HG03196 (cell line): ENCODE data around the gene ZIM2.
"Not testable (repeated sequence)": the region's sequence is repeated elsewhere in the genome, so short reads cannot be mapped to it uniquely, and the experiment has no call there.

Source experiments
- ATAC-seq: cut with Tn5 transposase; IDR thresholded peaks from one replicate; pipeline ENCODE4 v1.9.1; 2021; ENCODE audit not compliant: unreplicated experiment

The ZIM2 gene

DNA sequence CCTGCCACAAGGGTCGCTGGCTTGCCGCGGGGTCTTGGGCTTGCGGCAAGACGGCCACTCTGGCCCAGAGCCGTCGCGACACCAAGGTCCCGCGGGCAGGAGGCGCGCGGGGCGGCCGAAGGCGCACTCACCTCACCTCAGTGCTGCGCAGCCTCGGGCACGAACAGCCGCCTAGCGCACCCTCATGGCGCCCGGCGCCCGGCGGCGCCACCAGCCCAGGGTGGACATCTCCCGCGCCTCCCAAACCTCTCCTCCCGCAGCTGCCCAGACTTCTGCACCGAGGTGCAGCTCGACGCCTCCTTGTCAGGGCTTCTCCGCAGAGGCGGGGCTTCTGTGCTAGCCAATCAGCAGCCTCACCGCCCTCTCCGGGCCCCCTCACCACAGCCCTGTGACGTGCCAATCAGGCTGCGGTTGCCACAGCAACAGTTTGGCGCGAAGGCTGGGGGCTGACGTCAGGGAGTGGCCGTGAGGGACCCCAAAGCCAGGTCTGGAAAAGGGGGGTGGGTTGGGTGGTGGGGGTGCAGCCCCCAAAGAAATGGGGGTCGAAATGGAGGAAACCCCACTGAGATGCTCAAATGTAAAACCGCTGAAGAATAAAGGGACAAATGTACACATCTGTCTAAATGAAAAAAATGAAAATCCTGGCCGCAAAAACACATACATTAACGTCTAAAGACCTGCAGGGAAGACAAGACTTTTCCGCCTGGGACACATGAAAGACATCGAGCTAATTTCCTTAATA, at the start of gene ZIM2, which contains the start of gene PEG3:
TSS of gene ZIM2 (minus strand) at position 276 of the 742 bp plus-strand sequence. CDS start 16,449 bp downstream, outside the sequence.
TSS of gene PEG3 (minus strand) at position 276 of the 742 bp plus-strand sequence. CDS start 16,071 bp downstream, outside the sequence.
- no peak for ATAC-seq

DNA sequence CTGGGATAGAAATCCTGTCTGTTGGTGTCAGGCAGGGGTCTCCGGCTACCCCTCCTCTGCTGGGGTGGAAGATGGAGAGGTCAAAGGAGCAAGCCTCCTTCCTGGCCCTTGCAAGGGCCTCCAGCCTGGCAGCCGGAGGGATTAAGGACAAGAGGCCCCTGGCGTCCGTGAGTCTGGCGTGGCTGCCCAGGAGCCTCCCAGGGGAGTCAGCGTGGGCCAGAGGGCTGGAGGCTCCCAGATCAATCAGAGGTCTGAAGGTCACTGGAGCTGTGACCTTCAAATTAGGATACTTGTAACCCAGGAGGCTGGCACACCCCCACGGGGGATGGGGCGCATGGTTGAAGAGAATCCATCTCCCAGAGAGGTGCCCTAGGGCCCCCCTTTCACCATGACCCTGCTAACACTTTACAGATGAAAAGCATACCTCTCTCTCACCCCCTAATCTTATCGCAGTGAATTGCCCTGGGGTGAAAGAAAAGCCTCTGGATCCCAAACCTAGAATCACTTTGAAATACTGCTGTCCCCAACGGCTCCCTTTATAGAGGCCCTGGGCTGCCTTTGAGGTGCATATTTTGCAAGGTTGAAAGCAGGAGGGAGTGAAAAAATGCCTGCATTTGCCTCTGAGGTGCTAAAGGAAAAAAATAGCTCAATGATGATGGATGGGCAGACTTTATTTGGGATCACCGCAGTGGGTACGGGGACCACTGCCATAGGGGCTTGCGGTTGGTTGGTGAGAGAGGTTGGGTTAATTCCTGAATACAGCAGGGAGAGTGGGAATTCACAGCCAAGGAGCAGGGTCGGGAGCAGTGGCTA, 44.9 kb upstream of the ZIM2 start:
- no peak for ATAC-seq

DNA sequence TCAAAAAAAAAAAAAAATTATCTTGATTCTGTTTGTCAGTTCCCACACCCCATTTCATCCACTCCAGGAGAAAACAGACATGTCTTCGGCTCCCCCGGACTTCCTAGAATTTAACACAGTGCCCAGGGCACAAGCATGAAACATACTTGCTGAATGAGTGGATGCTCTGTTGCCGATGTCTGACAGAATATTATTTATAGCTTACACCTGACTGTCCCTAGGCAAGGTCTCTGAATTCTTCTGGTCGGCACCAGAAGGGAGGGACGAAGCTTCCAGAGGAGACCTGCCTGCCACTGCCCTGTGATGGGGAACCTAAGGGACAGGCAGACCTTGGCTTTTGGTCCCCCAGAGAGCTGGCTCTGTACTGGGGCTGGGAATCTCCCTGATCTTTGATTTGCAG, 43.9 kb upstream of the ZIM2 start:
- no peak for ATAC-seq

DNA sequence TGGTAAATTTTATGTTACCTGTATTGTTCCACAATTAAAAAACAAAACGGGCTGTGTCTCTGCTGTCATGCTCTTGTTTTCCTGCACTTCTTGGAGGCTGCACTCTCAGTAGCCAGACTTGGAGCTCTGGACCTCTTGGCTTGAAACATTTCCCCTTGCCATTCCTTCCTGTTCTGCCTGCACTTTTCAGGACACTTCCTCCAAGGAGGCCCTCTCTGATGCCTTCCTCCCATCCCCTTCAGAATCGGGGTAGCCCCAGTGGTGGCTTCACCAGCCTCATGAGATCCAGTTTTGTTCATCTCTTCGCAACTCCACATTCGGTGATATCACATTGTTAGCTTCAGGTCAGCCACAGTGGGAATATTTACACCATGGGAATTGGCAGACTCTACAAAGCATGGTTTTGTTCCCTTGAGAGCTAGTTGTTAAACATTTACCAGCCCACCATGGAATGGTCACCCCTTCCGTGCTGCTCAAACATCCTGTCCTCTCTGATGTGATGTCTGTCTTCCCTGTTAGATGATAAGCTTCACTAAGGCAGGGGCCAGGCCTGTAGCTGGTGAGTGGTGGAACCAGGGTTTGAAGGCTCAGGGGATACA, 40.2 kb upstream of the ZIM2 start:
- ATAC-seq = no peak

DNA sequence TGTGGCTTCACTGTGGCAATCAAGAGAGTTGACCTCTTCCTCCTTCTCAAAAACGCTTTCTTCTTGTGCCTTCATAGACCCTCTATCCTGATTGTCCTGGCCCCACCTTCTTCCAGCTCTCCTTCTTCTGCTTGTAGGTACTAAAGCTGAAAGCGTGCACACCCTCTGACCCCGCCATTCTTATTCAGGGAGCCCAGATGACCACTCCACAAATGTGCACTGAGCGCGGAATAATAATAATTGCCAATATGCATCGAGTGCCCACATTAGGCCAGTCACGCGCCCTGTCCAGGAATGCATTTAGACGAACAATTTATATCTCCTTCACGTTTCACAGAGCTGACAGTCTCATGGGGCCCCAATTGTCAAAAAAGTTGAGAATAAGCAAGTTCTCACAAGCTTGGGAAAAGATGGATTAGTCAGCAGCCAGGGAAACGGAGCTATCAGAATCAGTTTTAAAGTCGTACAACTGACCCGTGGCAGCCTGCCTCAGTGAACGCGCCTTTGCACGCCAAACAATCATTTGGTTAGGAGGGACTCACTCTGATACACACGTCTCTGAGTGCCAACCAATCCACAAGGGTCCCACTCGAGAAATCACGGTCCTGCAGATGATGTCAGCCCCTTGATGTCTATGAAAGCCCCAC, 36.7 kb upstream of the ZIM2 start:
- no peak for ATAC-seq

DNA sequence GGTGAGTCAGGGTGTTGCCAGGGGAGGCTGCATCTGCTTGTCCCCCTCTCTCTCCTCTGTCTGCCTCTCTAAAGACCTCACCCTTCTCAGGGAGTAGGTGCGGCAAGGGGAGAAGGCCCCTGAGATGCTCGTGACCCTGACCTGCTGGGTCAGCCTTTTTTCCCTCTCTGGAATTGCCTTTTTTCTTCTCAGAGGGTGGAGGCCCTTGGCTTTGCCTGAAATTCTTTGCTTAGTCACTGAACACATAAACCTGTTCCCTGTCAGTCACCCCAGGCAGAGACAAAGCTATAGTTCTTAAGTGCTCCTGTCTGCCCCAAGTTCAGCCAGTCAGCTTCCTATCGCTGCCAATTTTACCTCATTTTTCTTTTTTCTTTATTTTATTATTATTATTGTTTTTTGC, 35.2 kb upstream of the ZIM2 start:
- no peak for ATAC-seq

DNA sequence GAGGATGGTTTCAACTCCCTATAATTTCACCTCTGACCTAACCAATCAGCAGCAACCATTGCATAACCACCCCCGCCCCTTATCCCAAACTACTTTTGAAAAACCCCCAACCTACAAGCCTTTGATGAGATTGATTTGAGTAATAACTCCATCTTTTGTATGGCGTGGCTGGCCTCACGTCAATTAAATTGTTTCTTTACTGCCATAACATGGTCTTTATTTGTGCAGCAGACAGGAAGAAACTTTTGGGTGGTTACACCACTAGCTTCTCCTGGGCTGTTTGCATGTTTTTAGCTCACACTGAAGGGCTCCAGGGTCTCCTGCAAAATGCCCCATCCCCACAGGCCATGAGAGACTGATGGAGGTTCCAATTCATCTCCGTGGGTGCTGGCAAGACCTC, 34.0 kb upstream of the ZIM2 start:
- no peak for ATAC-seq

DNA sequence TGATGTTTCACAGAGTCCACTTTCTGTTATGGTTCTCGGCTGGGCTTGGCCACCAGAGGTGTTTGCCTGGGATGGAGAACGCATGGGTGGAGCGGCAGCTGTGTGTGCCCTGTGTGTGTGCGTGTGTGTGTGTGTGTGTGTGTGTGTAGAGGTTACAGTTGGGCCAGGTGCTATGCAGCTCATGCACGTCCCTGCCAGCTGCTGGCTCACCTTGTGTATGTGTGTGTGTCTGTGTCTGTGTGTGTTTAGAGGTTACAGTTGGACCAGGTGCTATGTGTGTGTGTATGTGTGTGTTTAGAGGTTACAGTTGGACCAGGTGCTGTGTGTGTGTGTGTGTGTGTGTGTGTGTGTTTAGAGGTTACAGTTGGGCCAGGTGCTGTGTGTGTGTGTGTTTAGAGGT, 33.0 kb upstream of the ZIM2 start:
- no peak for ATAC-seq

DNA sequence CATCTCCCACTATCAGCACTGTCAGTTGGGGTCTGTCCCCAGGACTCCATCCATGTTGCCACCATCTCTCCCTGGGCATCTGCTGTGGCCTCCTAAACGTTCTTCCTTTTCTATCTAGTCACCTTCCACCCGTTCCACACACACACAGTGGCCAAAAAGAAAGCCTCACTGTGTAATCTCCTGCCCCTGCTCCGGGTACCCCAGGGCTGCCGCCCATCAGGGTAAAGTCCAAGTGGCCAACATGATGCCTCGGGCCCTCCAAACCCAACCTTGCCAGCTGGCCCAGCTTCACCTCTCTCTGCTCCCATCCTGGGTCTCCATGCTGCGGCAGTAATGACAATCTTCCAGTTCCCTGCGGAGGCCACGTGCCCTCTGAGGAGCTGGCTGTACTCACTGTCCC, 29.4 kb upstream of the ZIM2 start:
- no peak for ATAC-seq

DNA sequence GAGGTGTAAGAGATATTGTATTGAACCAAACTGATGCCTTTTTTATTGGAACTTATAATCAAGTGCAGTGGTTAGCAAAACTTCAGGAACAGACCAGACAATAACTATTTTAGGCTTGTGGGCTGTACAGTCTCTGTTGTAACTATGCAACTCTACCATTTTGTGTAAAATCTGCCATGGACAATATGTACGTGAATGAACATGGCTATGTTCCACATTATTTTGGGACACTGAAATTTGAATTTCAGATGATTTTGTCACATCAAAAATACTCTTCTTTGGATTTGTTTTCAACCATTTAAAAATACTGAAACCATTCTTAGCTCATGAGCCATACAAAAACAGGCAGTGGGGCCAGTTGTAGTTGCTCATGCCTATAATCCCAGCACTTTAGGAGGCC, 27.9 kb upstream of the ZIM2 start:
- ATAC-seq = no peak

DNA sequence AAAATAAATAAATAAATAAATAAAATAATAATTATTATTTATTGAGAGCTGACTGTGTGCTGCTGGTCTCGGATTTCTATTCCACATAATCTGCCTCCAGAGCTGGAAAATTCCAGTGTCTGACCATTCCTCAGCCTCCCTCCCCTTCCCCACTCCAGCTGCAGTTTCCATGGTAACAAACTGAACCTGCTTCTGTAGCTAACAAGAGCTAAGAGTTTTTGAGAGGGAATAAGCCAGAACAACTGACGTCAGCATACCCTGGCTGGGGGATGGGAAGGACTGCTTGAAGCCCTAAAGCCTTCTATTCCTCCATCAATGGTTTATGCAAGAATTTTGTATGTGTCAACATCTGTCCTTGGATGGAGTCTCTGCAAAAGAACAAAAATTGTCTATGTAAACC, 26.0 kb upstream of the ZIM2 start:
- no peak for ATAC-seq

DNA sequence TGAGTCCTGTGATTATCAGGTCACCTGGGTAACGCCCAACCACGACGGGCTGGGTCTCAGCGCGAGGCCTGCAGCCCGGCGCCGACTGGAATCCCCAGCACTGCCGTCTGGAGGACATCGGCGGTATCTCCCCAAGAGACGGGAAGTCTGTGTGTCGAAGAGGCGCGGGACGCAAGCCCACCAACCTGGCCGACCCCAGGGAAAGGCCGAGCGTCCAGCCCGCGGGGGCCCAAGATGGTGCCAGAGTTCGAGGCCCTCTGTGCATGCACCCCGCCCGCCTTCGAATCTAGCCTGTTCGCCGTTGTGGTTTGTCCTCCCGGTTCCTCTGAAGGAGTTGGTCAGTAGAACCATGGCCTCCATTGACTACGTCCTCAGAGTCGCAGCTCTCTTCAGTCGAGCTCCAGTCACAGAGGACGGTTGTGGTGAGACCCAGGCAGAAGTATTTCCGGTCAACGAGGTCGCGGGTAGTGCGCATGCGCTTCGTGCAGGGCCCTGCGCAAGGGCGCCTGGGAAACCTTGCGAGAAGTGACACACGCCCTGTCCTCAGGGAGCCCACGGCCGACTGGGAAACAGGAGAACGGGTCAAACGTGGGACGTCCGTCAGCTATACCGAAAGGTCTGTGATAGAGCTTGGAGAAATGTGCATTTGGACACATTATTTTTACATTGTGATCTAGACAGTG, 24.1 kb upstream of the ZIM2 start:
- ATAC-seq = no peak

DNA sequence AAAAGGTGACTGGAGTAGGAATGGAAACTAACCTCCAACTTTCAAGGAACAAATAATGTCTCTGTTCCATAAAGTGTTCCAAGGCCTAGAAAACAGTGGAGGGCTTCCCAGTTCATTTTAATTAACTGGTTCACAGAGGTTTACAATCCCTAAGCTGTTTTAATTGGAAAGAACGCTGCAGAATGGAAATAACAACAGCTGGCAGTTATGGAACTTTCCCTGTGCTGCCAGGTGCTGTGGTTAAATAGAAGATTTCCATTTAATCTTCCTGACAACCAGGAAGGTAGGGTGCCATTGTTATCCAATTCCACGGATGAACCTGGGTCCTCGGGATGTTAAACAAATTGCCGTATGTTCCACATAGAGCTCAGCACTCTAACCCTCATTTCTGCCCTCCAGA, 22.2 kb upstream of the ZIM2 start:
- no peak for ATAC-seq

DNA sequence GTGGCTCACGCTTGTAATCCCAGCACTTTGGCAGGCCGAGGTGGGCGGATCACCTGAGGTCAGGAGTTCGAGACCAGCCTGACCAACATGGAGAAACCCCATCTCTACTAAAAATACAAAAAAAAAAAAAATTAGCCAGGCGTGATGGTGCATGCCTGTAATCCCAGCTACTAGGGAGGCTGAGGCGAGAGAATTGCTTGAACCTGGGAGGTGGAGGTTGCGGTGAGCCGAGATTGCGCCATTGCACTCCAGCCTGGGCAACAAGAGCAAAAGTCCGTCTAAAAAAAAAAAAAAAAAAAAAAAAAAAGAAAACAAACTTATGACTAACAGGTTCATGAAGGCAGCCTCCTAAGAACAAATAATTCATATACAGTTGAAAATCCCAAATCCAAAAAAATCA, 19.9 kb upstream of the ZIM2 start:
- not testable (repeated sequence) for ATAC-seq

DNA sequence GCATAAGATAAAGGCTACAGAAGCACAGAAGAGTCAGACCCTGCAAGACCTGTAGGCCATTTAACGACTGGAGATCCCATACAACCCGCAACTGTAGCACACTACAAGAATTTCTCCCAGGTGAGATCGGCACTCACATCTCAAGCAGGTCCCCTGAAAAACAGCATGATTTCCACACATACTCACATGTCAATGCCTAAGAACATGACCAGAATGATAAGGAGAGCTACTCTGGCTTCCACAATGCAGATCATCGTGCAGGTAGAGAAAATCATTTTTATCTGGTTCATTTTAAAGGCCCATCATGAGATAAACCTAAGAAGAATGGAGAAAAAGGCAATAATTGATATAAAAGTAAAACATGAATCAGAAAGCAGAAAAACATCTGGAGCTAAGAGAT, 17.5 kb upstream of the ZIM2 start:
- no peak for ATAC-seq

DNA sequence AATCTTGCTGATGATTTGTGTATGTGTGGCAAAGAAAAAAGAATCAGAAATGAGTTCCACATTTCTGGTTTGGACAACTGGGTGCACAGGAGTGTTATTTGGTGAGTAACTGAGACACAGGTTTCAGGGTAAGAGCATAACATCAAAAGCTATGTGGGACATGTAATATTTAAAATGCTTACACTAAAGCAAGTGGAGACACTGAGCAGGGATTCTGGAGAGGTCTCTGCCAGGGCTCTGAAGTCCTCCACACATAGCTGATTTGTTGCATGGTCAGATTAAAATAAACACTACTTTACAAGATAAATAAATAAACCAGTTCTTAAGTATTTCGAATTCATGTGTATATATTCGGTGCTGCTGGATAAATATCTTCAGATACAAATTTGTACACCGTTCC, 16.3 kb upstream of the ZIM2 start:
- ATAC-seq = no peak

DNA sequence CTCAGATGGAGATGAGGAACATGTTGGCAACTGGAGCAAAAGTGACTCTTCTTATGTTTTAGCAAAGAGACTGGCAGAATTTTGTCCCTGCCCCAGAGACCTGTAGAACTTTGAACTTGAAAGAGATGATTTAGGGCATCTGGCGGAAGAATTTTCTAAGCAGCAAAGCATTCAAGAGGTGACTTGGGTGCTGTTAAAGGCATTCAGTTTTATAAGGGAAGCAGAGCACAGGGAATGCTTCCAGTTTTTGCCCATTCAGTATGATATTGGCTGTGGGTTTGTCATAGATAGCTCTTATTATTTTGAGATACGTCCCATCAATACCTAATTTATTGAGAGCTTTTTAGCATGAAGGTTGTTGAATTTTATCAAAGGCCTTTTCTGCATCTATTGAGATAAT, 11.8 kb upstream of the ZIM2 start:
- ATAC-seq = not testable (repeated sequence)

DNA sequence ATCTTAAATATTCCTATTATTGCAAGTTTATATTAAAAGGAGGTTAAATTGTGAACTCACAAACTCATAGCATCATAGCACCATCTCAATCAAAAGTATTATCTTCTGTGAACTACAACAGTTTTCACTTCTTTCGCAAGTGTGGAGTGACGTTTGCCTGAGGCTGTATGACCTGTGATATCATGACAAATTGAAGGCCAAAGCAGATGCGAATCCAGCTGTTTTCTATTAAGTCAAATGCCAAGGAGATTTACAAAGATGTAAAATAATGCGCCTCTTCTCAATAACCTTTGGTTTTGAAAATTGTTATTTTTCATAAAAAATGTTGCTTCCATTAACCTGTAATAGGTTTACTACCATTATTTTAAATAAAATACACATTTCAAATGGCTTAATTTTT, 7.6 kb upstream of the ZIM2 start:
- ATAC-seq = no peak

DNA sequence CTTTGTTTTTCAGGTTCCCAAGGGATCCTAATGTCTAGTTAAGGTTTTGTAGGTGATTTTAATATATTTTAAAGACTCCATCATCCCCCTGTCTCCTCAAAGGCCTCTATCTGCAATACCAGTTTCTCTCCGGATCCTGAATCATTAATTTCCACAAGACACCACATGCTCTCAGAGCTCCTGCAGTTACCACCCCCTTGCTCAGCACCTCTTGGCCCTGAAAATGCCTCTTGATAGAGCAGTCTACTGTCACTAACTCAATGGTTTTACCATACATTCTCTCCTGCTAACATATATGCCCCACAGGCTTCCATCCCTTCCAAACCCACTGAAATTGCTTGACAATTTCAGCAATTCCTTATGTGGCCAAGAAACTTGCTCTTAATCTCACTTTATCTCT, 1.9 kb upstream of the ZIM2 start:
- no peak for ATAC-seq

DNA sequence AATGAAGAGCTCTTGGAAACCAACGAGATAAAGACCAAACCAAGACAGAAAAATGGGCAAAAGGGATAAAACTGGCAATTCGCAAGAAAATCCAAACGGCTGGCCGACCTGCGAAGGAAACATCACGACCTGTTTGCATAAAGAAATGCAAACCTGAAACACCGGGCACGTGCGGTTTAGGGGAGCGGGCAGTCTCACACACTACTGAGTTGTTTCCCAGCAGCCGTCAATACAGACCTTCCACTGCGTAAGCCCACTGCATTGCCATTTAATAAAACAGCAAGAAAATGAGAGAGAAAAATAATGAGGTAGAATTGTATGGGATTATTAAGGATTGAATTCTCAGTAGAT, 642 bp upstream of the ZIM2 start:
- ATAC-seq = no peak
